ENCODE measurements around the gene USP17L17. TPM values are rescaled to one million over a fixed set of nuclear protein-coding genes. Genes with fewer than 3 reads are reported as not detected.
"Not testable (repeated sequence)": the region's sequence is repeated elsewhere in the genome, so short reads cannot be mapped to it uniquely, and the experiment has no call there.

Gene USP17L17
- not detected for polyA plus RNA-seq

DNA sequence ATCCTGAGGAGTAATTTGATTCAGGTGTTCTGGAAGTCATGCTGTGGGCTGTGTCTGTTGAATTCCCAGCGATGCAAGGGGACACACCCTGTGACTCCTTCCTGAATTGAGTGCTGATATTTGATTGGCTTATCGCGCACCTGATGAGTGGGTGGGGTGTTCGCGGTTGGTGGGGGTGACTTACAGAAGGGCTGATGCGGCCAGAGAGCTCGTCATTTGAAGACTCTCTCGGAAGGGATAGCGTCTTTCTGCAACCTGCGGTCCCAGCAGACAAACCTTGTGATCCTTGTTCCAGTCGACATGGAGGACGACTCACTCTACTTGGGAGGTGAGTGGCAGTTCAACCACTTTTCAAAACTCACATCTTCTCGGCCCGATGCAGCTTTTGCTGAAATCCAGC is at the start of gene USP17L17:
USP17L17 (plus strand) TSS at position 301 of the 400 bp plus-strand sequence; CDS start at position 301, 0 bp downstream.
- not testable (repeated sequence) for H3K4me1 ChIP-seq (ENCODE audit: control insufficient read depth in 2 of 2, insufficient read depth in 2 of 2, low read length in 1 of 2); H3K27me3 ChIP-seq (ENCODE audit: control insufficient read depth in 1 of 2, insufficient read depth in 2 of 2, low read length in 2 of 2); H3K4me3 ChIP-seq (ENCODE audit: low read depth in 1 of 2, low read length in 2 of 2); H3K36me3 ChIP-seq (ENCODE audit: control insufficient read depth in 2 of 2, insufficient read depth in 2 of 2, low read length in 1 of 2); H3K9me3 ChIP-seq (ENCODE audit: control insufficient read depth in 2 of 2, insufficient read depth in 1 of 2, low read depth in 1 of 2, low read length in 1 of 2); H3K27ac ChIP-seq (ENCODE audit: low read depth in 2 of 2, low read length in 1 of 2)
- 90 to 92% methylated on average over 5 of the region's 14 CpGs for WGBS, 2 donors

DNA sequence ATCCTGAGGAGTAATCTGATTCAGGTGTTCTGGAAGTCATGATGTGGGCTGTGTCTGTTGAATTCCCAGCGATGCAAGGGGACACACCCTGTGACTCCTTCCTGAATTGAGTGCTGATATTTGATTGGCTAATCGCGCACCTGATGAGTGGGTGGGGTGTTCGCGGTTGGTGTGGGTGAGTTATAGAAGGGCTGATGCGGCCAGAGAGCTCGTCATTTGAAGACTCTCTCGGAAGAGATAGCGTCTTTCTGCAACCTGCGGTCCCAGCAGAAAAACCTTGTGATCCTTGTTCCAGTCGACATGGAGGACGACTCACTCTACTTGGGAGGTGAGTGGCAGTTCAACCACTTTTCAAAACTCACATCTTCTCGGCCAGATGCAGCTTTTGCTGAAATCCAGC is 33.3 kb upstream of the USP17L17 start, which contains the start of gene USP17L10:
USP17L10 (plus strand) TSS at position 301 of the 400 bp plus-strand sequence; CDS start at position 301, 0 bp downstream.
- not testable (repeated sequence) for H3K27ac ChIP-seq (ENCODE audit: low read depth in 2 of 2, low read length in 1 of 2); H3K9me3 ChIP-seq (ENCODE audit: control insufficient read depth in 2 of 2, insufficient read depth in 1 of 2, low read depth in 1 of 2, low read length in 1 of 2); H3K27me3 ChIP-seq (ENCODE audit: control insufficient read depth in 1 of 2, insufficient read depth in 2 of 2, low read length in 2 of 2); H3K36me3 ChIP-seq (ENCODE audit: control insufficient read depth in 2 of 2, insufficient read depth in 2 of 2, low read length in 1 of 2); H3K4me3 ChIP-seq (ENCODE audit: low read depth in 1 of 2, low read length in 2 of 2); H3K4me1 ChIP-seq (ENCODE audit: control insufficient read depth in 2 of 2, insufficient read depth in 2 of 2, low read length in 1 of 2)
- 91% methylated on average over 12 of the region's 13 CpGs; no CpG with 5 or more reads in 1 of the 2 donors for WGBS, 2 donors

- not testable (repeated sequence) for H3K36me3 ChIP-seq (ENCODE audit: control insufficient read depth in 2 of 2, insufficient read depth in 2 of 2, low read length in 1 of 2); H3K27ac ChIP-seq (ENCODE audit: low read depth in 2 of 2, low read length in 1 of 2); H3K4me1 ChIP-seq (ENCODE audit: control insufficient read depth in 2 of 2, insufficient read depth in 2 of 2, low read length in 1 of 2); H3K9me3 ChIP-seq (ENCODE audit: control insufficient read depth in 2 of 2, insufficient read depth in 1 of 2, low read depth in 1 of 2, low read length in 1 of 2); H3K4me3 ChIP-seq (ENCODE audit: low read depth in 1 of 2, low read length in 2 of 2); H3K27me3 ChIP-seq (ENCODE audit: control insufficient read depth in 1 of 2, insufficient read depth in 2 of 2, low read length in 2 of 2)
- WGBS, 2 donors = 72 to 82% methylated on average over 11 of the region's 14 CpGs
These were observed 29.0 kb upstream of the USP17L17 start for GRCh38 chr4:9214701-9215100.

GRCh38 chr4:9215105-9215504 is 28.6 kb upstream of the USP17L17 start, which contains the start of gene USP17L11:
Gene USP17L11 (plus strand): TSS chr4:9215405. CDS start chr4:9215405, 0 bp downstream.
- H3K4me3 ChIP-seq (ENCODE audit: low read depth in 1 of 2, low read length in 2 of 2); H3K27ac ChIP-seq (ENCODE audit: low read depth in 2 of 2, low read length in 1 of 2); H3K36me3 ChIP-seq (ENCODE audit: control insufficient read depth in 2 of 2, insufficient read depth in 2 of 2, low read length in 1 of 2); H3K9me3 ChIP-seq (ENCODE audit: control insufficient read depth in 2 of 2, insufficient read depth in 1 of 2, low read depth in 1 of 2, low read length in 1 of 2); H3K27me3 ChIP-seq (ENCODE audit: control insufficient read depth in 1 of 2, insufficient read depth in 2 of 2, low read length in 2 of 2); H3K4me1 ChIP-seq (ENCODE audit: control insufficient read depth in 2 of 2, insufficient read depth in 2 of 2, low read length in 1 of 2): not testable (repeated sequence)
- WGBS, 2 donors = 93% methylated on average over 10 of the region's 14 CpGs; no CpG with 5 or more reads in 1 of the 2 donors

- not testable (repeated sequence) for H3K27ac ChIP-seq (ENCODE audit: low read depth in 2 of 2, low read length in 1 of 2); H3K36me3 ChIP-seq (ENCODE audit: control insufficient read depth in 2 of 2, insufficient read depth in 2 of 2, low read length in 1 of 2); H3K4me3 ChIP-seq (ENCODE audit: low read depth in 1 of 2, low read length in 2 of 2); H3K27me3 ChIP-seq (ENCODE audit: control insufficient read depth in 1 of 2, insufficient read depth in 2 of 2, low read length in 2 of 2); H3K4me1 ChIP-seq (ENCODE audit: control insufficient read depth in 2 of 2, insufficient read depth in 2 of 2, low read length in 1 of 2); H3K9me3 ChIP-seq (ENCODE audit: control insufficient read depth in 2 of 2, insufficient read depth in 1 of 2, low read depth in 1 of 2, low read length in 1 of 2)
- no CpG with 5 or more reads among the region's 13 CpGs for WGBS, 2 donors
These were observed 23.8 kb upstream of the USP17L17 start, which contains the start of gene USP17L12 for GRCh38 chr4:9219852-9220251. Gene USP17L12 (plus strand): TSS chr4:9220152. CDS start chr4:9220152, 0 bp downstream.

DNA sequence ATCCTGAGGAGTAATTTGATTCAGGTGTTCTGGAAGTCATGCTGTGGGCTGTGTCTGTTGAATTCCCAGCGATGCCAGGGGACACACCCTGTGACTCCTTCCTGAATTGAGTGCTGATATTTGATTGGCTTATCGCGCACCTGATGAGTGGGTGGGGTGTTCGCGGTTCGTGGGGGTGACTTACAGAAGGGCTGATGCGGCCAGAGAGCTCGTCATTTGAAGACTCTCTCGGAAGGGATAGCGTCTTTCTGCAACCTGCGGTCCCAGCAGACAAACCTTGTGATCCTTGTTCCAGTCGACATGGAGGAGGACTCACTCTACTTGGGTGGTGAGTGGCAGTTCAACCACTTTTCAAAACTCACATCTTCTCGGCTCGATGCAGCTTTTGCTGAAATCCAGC is 19.1 kb upstream of the USP17L17 start, which contains the start of gene USP17L13:
USP17L13 (plus strand) TSS at position 301 of the 400 bp plus-strand sequence; CDS start at position 301, 0 bp downstream.
- not testable (repeated sequence) for H3K4me3 ChIP-seq (ENCODE audit: low read depth in 1 of 2, low read length in 2 of 2); H3K27ac ChIP-seq (ENCODE audit: low read depth in 2 of 2, low read length in 1 of 2); H3K4me1 ChIP-seq (ENCODE audit: control insufficient read depth in 2 of 2, insufficient read depth in 2 of 2, low read length in 1 of 2); H3K27me3 ChIP-seq (ENCODE audit: control insufficient read depth in 1 of 2, insufficient read depth in 2 of 2, low read length in 2 of 2); H3K36me3 ChIP-seq (ENCODE audit: control insufficient read depth in 2 of 2, insufficient read depth in 2 of 2, low read length in 1 of 2); H3K9me3 ChIP-seq (ENCODE audit: control insufficient read depth in 2 of 2, insufficient read depth in 1 of 2, low read depth in 1 of 2, low read length in 1 of 2)
- WGBS, 2 donors = no CpG with 5 or more reads among the region's 14 CpGs

DNA sequence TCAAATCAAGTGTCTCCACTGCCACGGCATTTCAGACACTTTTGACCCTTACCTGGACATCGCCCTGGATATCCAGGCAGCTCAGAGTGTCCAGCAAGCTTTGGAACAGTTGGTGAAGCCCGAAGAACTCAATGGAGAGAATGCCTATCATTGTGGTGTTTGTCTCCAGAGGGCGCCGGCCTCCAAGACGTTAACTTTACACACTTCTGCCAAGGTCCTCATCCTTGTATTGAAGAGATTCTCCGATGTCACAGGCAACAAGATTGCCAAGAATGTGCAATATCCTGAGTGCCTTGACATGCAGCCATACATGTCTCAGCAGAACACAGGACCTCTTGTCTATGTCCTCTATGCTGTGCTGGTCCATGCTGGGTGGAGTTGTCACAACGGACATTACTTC is 13.4 kb upstream of the USP17L17 start:
- H3K27me3 ChIP-seq (ENCODE audit: control insufficient read depth in 1 of 2, insufficient read depth in 2 of 2, low read length in 2 of 2); H3K36me3 ChIP-seq (ENCODE audit: control insufficient read depth in 2 of 2, insufficient read depth in 2 of 2, low read length in 1 of 2); H3K4me1 ChIP-seq (ENCODE audit: control insufficient read depth in 2 of 2, insufficient read depth in 2 of 2, low read length in 1 of 2); H3K4me3 ChIP-seq (ENCODE audit: low read depth in 1 of 2, low read length in 2 of 2); H3K27ac ChIP-seq (ENCODE audit: low read depth in 2 of 2, low read length in 1 of 2); H3K9me3 ChIP-seq (ENCODE audit: control insufficient read depth in 2 of 2, insufficient read depth in 1 of 2, low read depth in 1 of 2, low read length in 1 of 2): not testable (repeated sequence)
- WGBS, 2 donors = 89 to 90% methylated on average over 4 to 6 of the region's 8 CpGs

DNA sequence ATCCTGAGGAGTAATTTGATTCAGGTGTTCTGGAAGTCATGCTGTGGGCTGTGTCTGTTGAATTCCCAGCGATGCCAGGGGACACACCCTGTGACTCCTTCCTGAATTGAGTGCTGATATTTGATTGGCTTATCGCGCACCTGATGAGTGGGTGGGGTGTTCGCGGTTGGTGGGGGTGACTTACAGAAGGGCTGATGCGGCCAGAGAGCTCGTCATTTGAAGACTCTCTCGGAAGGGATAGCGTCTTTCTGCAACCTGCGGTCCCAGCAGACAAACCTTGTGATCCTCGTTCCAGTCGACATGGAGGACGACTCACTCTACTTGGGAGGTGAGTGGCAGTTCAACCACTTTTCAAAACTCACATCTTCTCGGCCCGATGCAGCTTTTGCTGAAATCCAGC is 9.6 kb upstream of the USP17L17 start, which contains the start of gene USP17L15:
USP17L15 (plus strand) TSS at position 301 of the 400 bp plus-strand sequence; CDS start at position 301, 0 bp downstream.
- not testable (repeated sequence) for H3K9me3 ChIP-seq (ENCODE audit: control insufficient read depth in 2 of 2, insufficient read depth in 1 of 2, low read depth in 1 of 2, low read length in 1 of 2); H3K27ac ChIP-seq (ENCODE audit: low read depth in 2 of 2, low read length in 1 of 2); H3K4me1 ChIP-seq (ENCODE audit: control insufficient read depth in 2 of 2, insufficient read depth in 2 of 2, low read length in 1 of 2); H3K27me3 ChIP-seq (ENCODE audit: control insufficient read depth in 1 of 2, insufficient read depth in 2 of 2, low read length in 2 of 2); H3K4me3 ChIP-seq (ENCODE audit: low read depth in 1 of 2, low read length in 2 of 2); H3K36me3 ChIP-seq (ENCODE audit: control insufficient read depth in 2 of 2, insufficient read depth in 2 of 2, low read length in 1 of 2)
- WGBS, 2 donors = no CpG with 5 or more reads among the region's 15 CpGs

GRCh38 chr4:9238461-9238860 is 5.2 kb upstream of the USP17L17 start:
- H3K36me3 ChIP-seq (ENCODE audit: control insufficient read depth in 2 of 2, insufficient read depth in 2 of 2, low read length in 1 of 2); H3K4me1 ChIP-seq (ENCODE audit: control insufficient read depth in 2 of 2, insufficient read depth in 2 of 2, low read length in 1 of 2); H3K9me3 ChIP-seq (ENCODE audit: control insufficient read depth in 2 of 2, insufficient read depth in 1 of 2, low read depth in 1 of 2, low read length in 1 of 2); H3K4me3 ChIP-seq (ENCODE audit: low read depth in 1 of 2, low read length in 2 of 2); H3K27me3 ChIP-seq (ENCODE audit: control insufficient read depth in 1 of 2, insufficient read depth in 2 of 2, low read length in 2 of 2); H3K27ac ChIP-seq (ENCODE audit: low read depth in 2 of 2, low read length in 1 of 2): not testable (repeated sequence)
- WGBS, 2 donors = 75 to 86% methylated on average over 8 to 11 of the region's 12 CpGs

- not testable (repeated sequence) for H3K27ac ChIP-seq (ENCODE audit: low read depth in 2 of 2, low read length in 1 of 2); H3K27me3 ChIP-seq (ENCODE audit: control insufficient read depth in 1 of 2, insufficient read depth in 2 of 2, low read length in 2 of 2); H3K9me3 ChIP-seq (ENCODE audit: control insufficient read depth in 2 of 2, insufficient read depth in 1 of 2, low read depth in 1 of 2, low read length in 1 of 2); H3K4me1 ChIP-seq (ENCODE audit: control insufficient read depth in 2 of 2, insufficient read depth in 2 of 2, low read length in 1 of 2); H3K36me3 ChIP-seq (ENCODE audit: control insufficient read depth in 2 of 2, insufficient read depth in 2 of 2, low read length in 1 of 2); H3K4me3 ChIP-seq (ENCODE audit: low read depth in 1 of 2, low read length in 2 of 2)
- 91 to 92% methylated on average over 13 to 21 of the region's 26 CpGs for WGBS, 2 donors
These were observed 4.4 kb downstream of the USP17L17 start, which contains the start of gene USP17L18 for GRCh38 chr4:9247953-9248680. Gene USP17L18 (plus strand): TSS chr4:9248630. CDS start chr4:9248630, 0 bp downstream.
